Inflammatory macrophage treated with lipopolysaccharide for 1 hour (primary cell): Measurements from ENCODE around the gene VAV3.
"Not testable (repeated sequence)": the region's sequence is repeated elsewhere in the genome, so short reads cannot be mapped to it uniquely, and the experiment has no call there.

Source experiments
- DNase-seq, 2 donors: peaks; one replicate each; pipeline ENCODE4 v3.0.0-alpha.2; 2020 to 2022

The VAV3 gene, protein sequence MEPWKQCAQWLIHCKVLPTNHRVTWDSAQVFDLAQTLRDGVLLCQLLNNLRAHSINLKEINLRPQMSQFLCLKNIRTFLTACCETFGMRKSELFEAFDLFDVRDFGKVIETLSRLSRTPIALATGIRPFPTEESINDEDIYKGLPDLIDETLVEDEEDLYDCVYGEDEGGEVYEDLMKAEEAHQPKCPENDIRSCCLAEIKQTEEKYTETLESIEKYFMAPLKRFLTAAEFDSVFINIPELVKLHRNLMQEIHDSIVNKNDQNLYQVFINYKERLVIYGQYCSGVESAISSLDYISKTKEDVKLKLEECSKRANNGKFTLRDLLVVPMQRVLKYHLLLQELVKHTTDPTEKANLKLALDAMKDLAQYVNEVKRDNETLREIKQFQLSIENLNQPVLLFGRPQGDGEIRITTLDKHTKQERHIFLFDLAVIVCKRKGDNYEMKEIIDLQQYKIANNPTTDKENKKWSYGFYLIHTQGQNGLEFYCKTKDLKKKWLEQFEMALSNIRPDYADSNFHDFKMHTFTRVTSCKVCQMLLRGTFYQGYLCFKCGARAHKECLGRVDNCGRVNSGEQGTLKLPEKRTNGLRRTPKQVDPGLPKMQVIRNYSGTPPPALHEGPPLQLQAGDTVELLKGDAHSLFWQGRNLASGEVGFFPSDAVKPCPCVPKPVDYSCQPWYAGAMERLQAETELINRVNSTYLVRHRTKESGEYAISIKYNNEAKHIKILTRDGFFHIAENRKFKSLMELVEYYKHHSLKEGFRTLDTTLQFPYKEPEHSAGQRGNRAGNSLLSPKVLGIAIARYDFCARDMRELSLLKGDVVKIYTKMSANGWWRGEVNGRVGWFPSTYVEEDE

GRCh38 chr1:107965110-107965991, at the start of gene VAV3:
Gene VAV3 (minus strand): TSS chr1:107965180. CDS start chr1:107964869, 311 bp downstream.
- DNase-seq: peak; percentile 73 to 77

GRCh38 chr1:108012553-108012952, 47.6 kb upstream of the VAV3 start:
- no peak for DNase-seq

DNA sequence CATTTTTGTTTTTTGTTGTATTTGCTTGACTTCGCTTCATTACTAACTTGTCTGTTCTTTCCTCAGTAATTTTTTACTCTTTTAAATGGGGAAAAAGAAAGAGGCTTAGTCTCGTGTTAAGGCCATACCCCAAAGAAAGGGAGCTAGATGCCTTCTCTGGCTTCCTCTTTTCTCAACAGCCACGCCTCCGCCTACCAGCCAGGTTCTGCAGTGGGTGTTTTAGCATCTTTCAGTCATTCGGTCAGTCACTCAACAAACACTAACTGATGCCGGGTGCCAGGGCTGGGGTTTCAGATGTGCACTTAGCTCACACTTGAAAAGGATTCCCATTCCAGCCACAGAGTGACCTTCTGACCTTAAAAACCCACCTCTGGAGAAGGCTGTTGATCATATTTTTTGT, 46.3 kb upstream of the VAV3 start:
- no peak for DNase-seq

- DNase-seq: no peak
Observed at GRCh38 chr1:108010581-108010980, 45.6 kb upstream of the VAV3 start.

DNA sequence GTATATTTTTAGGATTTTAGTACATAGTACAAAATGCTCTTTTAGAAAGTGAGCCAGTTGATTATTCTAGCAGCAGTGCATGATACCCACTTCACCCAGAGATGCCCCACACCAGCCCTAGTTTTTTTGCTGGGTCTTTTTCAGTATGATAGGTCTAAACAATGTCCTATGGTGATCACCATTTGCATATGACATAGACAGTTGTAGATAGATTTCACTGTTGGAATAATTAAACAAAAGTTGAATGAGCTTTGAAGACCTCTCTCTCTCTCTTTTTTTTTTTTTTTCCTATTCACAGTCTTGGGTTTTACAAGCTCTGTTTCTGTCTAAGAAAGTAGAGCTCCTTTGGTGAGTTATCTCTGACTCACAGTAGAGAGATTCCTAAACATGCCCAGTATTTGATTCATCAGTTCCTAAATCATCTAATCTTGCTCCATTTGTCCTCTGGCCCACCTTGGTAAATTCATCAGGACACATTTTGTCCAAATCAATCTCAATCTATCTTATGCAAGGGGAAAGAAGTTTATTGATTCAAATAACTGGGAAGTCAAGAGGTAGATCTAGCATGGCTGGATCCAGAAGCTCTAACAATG, 44.7 kb upstream of the VAV3 start:
- no peak for DNase-seq

GRCh38 chr1:108007531-108007930, 42.6 kb upstream of the VAV3 start:
- DNase-seq: no peak

GRCh38 chr1:108007070-108007469, 42.1 kb upstream of the VAV3 start:
- no peak for DNase-seq

DNA sequence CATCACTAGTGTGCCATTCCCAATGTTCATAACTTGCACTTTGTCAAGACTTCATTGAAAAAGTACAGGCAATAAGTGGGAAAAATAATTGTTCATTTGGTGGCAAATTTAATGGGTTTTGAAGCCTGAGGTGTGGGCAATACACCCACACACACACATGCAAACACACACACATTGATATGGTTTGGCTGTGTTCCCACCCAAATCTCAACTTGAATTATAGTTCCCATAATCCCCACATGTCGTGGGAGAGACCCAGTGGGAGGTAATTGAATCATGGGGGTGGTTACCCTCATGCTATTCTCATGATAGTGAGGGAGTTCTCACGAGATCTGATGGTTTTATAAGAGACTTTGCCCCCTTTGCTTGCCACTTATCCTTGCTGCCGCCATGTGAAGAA, 39.9 kb upstream of the VAV3 start:
- not testable (repeated sequence) for DNase-seq

DNA sequence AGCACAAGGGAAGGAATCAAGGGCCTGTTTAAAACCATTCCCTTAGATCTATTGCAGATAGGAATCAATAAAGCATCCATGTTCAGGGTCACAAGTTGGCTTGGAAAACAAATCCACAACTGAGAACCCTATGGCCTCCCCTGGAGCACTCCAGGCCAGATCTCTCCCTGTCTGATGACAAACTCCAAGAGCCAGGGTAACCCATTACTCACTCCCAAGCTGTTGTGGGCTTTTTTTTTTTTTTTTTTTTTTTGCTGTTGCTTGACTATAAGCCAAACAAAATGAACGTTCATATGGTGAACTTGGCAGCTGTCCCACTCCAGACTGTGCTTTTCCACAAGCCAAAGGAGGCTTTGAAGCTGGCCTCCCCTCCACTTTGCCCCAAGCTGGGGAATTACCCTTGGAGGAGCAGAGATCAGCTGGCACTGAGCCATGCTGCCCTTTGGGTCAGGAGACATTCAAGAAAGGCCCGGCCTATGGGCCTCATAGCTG, 35.7 kb upstream of the VAV3 start:
- no peak for DNase-seq

- no peak for DNase-seq
Observed at GRCh38 chr1:108000184-108000583, 35.2 kb upstream of the VAV3 start.

DNA sequence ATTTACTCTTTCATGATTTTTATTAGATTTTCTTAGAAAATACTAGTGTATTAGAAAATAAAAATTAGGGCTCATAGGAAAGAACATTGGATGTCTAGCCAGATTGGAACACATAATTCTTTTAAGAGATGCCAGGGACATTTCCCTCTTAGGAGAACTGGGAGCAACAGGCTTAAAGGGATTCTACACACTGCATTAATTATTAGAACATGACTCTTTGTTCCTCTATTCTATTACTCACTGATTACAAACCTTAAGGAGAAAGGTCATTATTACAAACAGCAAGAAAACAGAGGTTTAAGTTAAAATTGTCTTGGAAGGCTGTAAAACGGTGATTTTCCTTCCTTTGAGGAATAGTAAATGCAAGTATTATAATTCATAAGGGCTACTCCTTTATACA, 32.9 kb upstream of the VAV3 start:
- DNase-seq: peak; percentile 16 to 26

- DNase-seq: no peak
Observed at GRCh38 chr1:107993920-107994319, 28.9 kb upstream of the VAV3 start.

- no peak for DNase-seq
Observed at GRCh38 chr1:107992347-107992746, 27.4 kb upstream of the VAV3 start.

DNA sequence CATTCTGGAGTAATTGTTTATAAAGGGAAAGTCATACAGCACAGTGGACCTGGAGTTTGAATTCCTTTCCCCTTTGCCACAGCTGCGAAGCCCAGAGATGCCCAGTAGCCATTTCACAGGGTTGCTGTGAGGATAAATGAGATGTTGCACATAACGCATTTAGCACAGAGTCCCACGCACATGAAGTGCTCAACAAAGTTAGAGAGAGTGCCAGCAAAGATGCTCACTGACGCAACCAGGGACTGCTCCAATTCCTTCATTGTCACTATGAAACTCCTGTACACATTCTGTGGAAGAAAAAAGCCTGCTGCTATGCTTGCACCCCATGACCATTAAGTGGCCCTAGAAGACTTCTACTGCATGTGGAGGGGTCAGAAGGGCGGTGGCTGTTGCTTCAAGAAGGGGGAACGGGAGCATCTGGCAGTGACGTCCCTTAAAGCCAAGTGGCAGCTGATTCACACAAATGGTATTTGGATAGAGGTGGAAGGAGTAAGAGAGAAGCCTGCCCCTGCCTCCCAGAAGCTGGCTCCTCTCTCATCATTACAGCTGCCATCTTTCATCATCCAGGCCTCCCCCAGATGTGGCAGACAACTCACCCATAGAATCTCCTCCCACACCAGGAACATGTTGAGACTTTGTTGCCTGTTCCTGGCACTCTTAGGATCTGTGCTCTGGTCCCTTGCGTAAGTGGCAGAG, 26.5 kb upstream of the VAV3 start:
- peak; percentile 42 to 74 for DNase-seq

DNA sequence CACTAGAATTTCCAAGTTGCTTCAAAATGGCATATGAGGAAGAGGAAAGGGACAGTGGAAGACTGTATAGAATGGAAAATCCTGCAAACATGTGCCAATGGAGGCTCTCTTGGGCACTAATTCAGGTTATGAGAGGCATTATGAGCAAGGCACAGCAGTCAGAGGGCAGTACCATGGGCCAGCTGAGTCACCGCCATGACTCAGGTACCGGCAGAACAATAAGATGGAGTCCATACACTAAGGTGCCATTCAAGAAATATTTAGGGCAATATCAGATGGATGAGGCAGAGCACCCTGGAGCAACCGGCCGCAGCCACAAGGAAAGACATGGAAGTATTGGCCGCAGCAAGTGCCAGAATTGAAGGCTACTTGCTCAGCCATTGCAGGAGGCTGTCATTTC, 25.6 kb upstream of the VAV3 start:
- no peak for DNase-seq

DNA sequence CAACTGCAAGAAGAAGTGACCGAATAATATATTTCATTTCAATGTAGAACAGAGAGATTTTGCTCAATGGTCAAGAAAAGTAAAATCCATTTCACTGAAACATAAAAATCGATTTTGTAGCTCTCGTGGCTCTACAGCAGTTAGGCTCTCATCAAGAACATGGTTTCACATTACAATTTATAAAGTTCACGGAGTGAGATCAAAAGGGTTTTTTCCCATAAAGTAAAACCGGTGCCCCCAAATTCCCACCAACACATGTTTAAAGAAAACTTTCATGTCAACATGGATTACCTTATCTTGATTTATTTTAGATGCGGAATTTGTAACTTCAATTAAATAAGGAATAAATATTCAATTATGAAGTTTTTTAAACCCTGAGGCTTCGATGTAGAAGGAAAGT, 16.3 kb upstream of the VAV3 start:
- DNase-seq: no peak

DNA sequence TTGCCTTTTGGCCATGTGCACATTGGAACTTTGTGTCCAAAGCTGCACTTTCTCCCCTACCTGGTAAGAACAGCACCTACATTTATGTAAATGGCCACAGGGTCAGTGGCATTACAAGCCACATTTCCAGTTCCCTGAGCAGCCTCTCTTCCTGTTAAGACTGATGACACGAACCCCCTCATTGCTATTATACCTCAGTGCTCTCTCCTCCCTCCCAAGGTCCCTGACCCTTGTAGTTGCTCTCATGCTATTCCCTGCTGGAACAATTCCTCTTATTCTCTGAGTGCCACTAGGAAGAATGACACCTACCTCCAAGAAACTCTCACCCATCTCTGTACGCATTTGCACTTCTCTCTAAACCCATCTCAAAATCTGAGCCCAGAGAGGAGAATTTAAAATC, 14.9 kb upstream of the VAV3 start:
- DNase-seq: no peak

GRCh38 chr1:107979088-107979487, 14.1 kb upstream of the VAV3 start:
- DNase-seq: no peak

DNA sequence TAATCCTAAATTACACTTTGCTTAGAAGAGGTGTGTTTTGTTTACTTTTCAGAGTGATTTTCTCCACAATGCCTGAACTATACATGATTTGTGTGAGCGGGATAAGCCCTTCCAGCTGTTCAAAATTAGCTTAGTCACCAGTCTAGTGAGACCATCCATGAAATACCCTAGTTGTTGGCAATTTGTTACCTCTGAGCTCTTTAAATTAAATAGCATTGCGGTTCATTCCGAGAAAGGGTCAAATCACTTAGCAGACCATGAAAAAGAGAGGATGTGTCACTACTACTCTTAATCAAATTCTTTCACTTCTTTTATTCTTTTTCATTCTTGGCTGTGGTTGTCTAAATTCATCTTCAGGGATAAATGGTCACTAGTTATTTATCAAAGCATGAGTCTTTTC, 11.9 kb upstream of the VAV3 start:
- no peak for DNase-seq

DNA sequence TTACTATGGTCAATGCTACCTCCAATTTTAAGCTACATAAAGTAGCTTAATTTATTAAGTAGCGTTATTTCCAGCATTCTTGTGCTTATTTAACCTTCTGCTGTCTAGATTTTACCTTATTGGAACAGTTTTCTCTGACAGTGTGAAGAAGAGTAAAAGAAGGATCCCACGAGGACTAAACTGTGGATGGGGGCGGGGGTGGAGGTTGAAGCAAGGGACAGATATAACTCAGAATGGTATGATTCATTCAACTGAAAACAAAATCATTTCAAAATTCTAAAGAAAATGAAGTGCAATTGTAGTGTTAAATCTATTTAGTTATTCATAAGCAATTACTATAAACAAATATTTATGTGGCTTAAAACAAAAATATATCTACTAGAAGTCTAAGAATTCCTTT, 11.5 kb upstream of the VAV3 start:
- no peak for DNase-seq

GRCh38 chr1:107975851-107976250, 10.9 kb upstream of the VAV3 start:
- no peak for DNase-seq

DNA sequence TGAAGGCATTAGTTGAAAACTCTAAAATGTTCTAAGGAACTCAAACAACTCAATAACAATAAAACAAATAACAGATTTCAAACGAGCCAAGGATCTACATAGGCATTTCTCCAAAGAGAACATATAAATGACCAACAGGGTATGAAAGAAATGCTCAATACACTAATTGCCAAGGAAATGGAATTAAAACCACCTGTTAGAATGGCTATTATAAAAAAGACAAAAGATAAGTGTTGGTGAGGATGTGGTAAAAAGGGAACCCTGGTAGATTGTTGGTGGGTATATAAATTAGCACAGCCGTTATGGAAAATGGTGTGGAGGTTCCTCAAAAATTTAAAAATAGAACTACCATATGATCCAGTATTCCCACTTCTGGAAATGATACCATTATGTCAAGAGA, 9.1 kb upstream of the VAV3 start:
- no peak for DNase-seq
